ENCODE measurements around the gene MAML3. TPM values are rescaled to one million over a fixed set of nuclear protein-coding genes. Genes with fewer than 3 reads are reported as not detected.

Gene MAML3
- polyA plus RNA-seq, 1 donor (not counting 4 experiments of a cell fraction or from before 2014, with no cell fraction given), result 0.68 TPM

- Histone ChIP-seq H3K4me3 (ENCODE audit: control insufficient read depth in 2 of 3, extremely low read depth in 1 of 3, insufficient read depth in 2 of 3, low read depth in 1 of 3, low read length in 3 of 3) (no peak overlapping the region), H3K9me1 (ENCODE audit: control insufficient read depth, extremely low read depth, insufficient read depth, low read length) (no peaks in the 10 kb centered on the region), H3K4me1 (ENCODE audit: control insufficient read depth, extremely low read depth, insufficient read depth, low read length) (no peaks in the 10 kb centered on the region), H3K36me3 (ENCODE audit: control insufficient read depth in 2 of 2, extremely low read depth in 1 of 2, insufficient read depth in 2 of 2, low read length in 2 of 2) (no peaks in the 10 kb centered on the region), H2AFZ (ENCODE audit: control insufficient read depth, low read length) (no peak overlapping the region), H4K20me1 (ENCODE audit: control insufficient read depth, extremely low read depth, insufficient read depth, low read length) (no peaks in the 10 kb centered on the region), H3K9ac (ENCODE audit: control insufficient read depth, extremely low read depth, insufficient read depth, low read length) (no peak overlapping the region), H3K9me3 (ENCODE audit: control insufficient read depth, low read depth, low read length) (no peaks in the 10 kb centered on the region), H3K4me2 (ENCODE audit: control insufficient read depth, extremely low read depth, insufficient read depth, low read depth, low read length) (no peak overlapping the region), H3K27me3 (ENCODE audit: control insufficient read depth, extremely low read depth, insufficient read depth, low read length) (no peaks in the 10 kb centered on the region), H3K79me2 (ENCODE audit: control insufficient read depth, insufficient read depth, low read length) (no peaks in the 10 kb centered on the region), H3K27ac (ENCODE audit: control insufficient read depth, insufficient read depth, low read length) (no peak overlapping the region)
- no peak for DNase-seq (ENCODE audit: low read depth, low spot score)
- dilution Hi-C loops (cut with MboI; ENCODE audit: extremely low pct_ligation_motif_present, low sequenced_read_pairs), result no loop called here
- no peak for FAIRE-seq
- no peak for TF ChIP-seq CTCF (optimal IDR thresholded peaks at IDR 0.05 in 1 of 3, IDR thresholded peaks at IDR 0.05 in 1 of 3, conservative IDR thresholded peaks at IDR 0.05 in 1 of 3; ENCODE audit: extremely low read depth in 1 of 3, insufficient read depth in 2 of 3, low read length in 3 of 3)
- no peak for TF ChIP-seq EZH2 (IDR thresholded peaks at IDR 0.05; ENCODE audit: low read length)
Observed at GRCh38 chr4:139838811-139839210, 315.2 kb downstream of the MAML3 start.

GRCh38 chr4:139834981-139835391 is 319.0 kb downstream of the MAML3 start:
- Histone ChIP-seq H3K27ac (ENCODE audit: control insufficient read depth, insufficient read depth, low read length) (no peak overlapping the region), H2AFZ (ENCODE audit: control insufficient read depth, low read length) (no peak overlapping the region), H3K4me2 (ENCODE audit: control insufficient read depth, extremely low read depth, insufficient read depth, low read depth, low read length) (no peak overlapping the region), H3K27me3 (ENCODE audit: control insufficient read depth, extremely low read depth, insufficient read depth, low read length) (no peaks in the 10 kb centered on the region), H3K4me1 (ENCODE audit: control insufficient read depth, extremely low read depth, insufficient read depth, low read length) (no peaks in the 10 kb centered on the region), H3K9ac (ENCODE audit: control insufficient read depth, extremely low read depth, insufficient read depth, low read length) (no peak overlapping the region), H3K36me3 (ENCODE audit: control insufficient read depth in 2 of 2, extremely low read depth in 1 of 2, insufficient read depth in 2 of 2, low read length in 2 of 2) (no peaks in the 10 kb centered on the region), H3K9me3 (ENCODE audit: control insufficient read depth, low read depth, low read length) (no peaks in the 10 kb centered on the region), H4K20me1 (ENCODE audit: control insufficient read depth, extremely low read depth, insufficient read depth, low read length) (no peaks in the 10 kb centered on the region), H3K4me3 (ENCODE audit: control insufficient read depth in 2 of 3, extremely low read depth in 1 of 3, insufficient read depth in 2 of 3, low read depth in 1 of 3, low read length in 3 of 3) (no peak overlapping the region), H3K79me2 (ENCODE audit: control insufficient read depth, insufficient read depth, low read length) (no peaks in the 10 kb centered on the region), H3K9me1 (ENCODE audit: control insufficient read depth, extremely low read depth, insufficient read depth, low read length) (no peaks in the 10 kb centered on the region)
- no peak for TF ChIP-seq EZH2 (IDR thresholded peaks at IDR 0.05; ENCODE audit: low read length)
- no peak for TF ChIP-seq CTCF (optimal IDR thresholded peaks at IDR 0.05 in 1 of 3, IDR thresholded peaks at IDR 0.05 in 1 of 3, conservative IDR thresholded peaks at IDR 0.05 in 1 of 3; ENCODE audit: extremely low read depth in 1 of 3, insufficient read depth in 2 of 3, low read length in 3 of 3)
- dilution Hi-C loops (cut with MboI; ENCODE audit: extremely low pct_ligation_motif_present, low sequenced_read_pairs), result no loop called here
- FAIRE-seq, result no peak
- no peak for DNase-seq (ENCODE audit: low read depth, low spot score)
